ENCODE measurements around the gene RNF215. TPM values are rescaled to one million over a fixed set of nuclear protein-coding genes. Genes with fewer than 3 reads are reported as not detected.

Gene RNF215
- total RNA-seq, 1 donor from 2014 or later: 39.4 TPM

- DNase-seq (ENCODE audit: low spot score in 2 of 2, unreplicated experiment in 2 of 2): no peak
- no peak overlapping the region for H3K4me3 Mint-ChIP-seq
- peaks cover 22% of the 10 kb centered on the region for H3K36me3 Mint-ChIP-seq
- no peak overlapping the region for H3K27ac Mint-ChIP-seq
- no peak for TF ChIP-seq CTCF (IDR thresholded peaks at IDR 0.05; ENCODE audit: unreplicated experiment)
- no peaks in the 10 kb centered on the region for H3K27me3 Mint-ChIP-seq (ENCODE audit: low read depth)
- H3K9me3 Mint-ChIP-seq: no peaks in the 10 kb centered on the region
- H3K4me1 Mint-ChIP-seq: peaks cover 5% of the 10 kb centered on the region
Observed at GRCh38 chr22:30416403-30416802, 29.2 kb upstream of the RNF215 start.

GRCh38 chr22:30414525-30415047 lies 27.4 kb upstream of the RNF215 start:
- Mint-ChIP-seq H3K9me3 (no peaks in the 10 kb centered on the region), H3K4me1 (no peaks in the 10 kb centered on the region), H3K27ac (no peak overlapping the region), H3K4me3 (no peak overlapping the region), H3K36me3 (peaks cover 19% of the 10 kb centered on the region), H3K27me3 (ENCODE audit: low read depth) (no peaks in the 10 kb centered on the region)
- DNase-seq (ENCODE audit: low spot score in 2 of 2, unreplicated experiment in 2 of 2): no peak
- no peak for TF ChIP-seq CTCF (IDR thresholded peaks at IDR 0.05; ENCODE audit: unreplicated experiment)

- Mint-ChIP-seq H3K4me3 (no peak overlapping the region), H3K27me3 (ENCODE audit: low read depth) (no peaks in the 10 kb centered on the region), H3K27ac (no peak overlapping the region)
Observed at GRCh38 chr22:30413745-30414524, 26.7 kb upstream of the RNF215 start.

GRCh38 chr22:30413001-30413400 lies 25.8 kb upstream of the RNF215 start:
- H3K9me3 Mint-ChIP-seq: no peaks in the 10 kb centered on the region
- H3K36me3 Mint-ChIP-seq: peaks cover 13% of the 10 kb centered on the region
- no peak overlapping the region for H3K27ac Mint-ChIP-seq

More at GRCh38 chr22:30413745-30414524, 26.7 kb upstream of the RNF215 start:
- no peak for DNase-seq (ENCODE audit: low spot score in 2 of 2, unreplicated experiment in 2 of 2)
- no peaks in the 10 kb centered on the region for H3K9me3 Mint-ChIP-seq
- H3K36me3 Mint-ChIP-seq: peaks cover 19% of the 10 kb centered on the region
- TF ChIP-seq CTCF (IDR thresholded peaks at IDR 0.05; ENCODE audit: unreplicated experiment): no peak
- H3K4me1 Mint-ChIP-seq: no peaks in the 10 kb centered on the region

GRCh38 chr22:30411780-30412179 lies 24.6 kb upstream of the RNF215 start:
- H3K9me3 Mint-ChIP-seq: no peaks in the 10 kb centered on the region
- H3K27me3 Mint-ChIP-seq (ENCODE audit: low read depth): no peaks in the 10 kb centered on the region
- DNase-seq (ENCODE audit: low spot score in 2 of 2, unreplicated experiment in 2 of 2): no peak
- no peaks in the 10 kb centered on the region for H3K4me1 Mint-ChIP-seq
- no peak for TF ChIP-seq CTCF (IDR thresholded peaks at IDR 0.05; ENCODE audit: unreplicated experiment)
- no peak overlapping the region for H3K27ac Mint-ChIP-seq
- H3K4me3 Mint-ChIP-seq: no peak overlapping the region
- H3K36me3 Mint-ChIP-seq: peaks cover 12% of the 10 kb centered on the region

More at GRCh38 chr22:30413001-30413400, 25.8 kb upstream of the RNF215 start:
- Mint-ChIP-seq H3K27me3 (ENCODE audit: low read depth) (no peaks in the 10 kb centered on the region), H3K4me1 (no peaks in the 10 kb centered on the region), H3K4me3 (no peak overlapping the region)
- no peak for TF ChIP-seq CTCF (IDR thresholded peaks at IDR 0.05; ENCODE audit: unreplicated experiment)
- no peak for DNase-seq (ENCODE audit: low spot score in 2 of 2, unreplicated experiment in 2 of 2)

All from mesothelial cell of epicardium (in vitro differentiated cells).